COLO668 (cell line): ENCODE measurements around the gene CACNB1.
"Not testable (repeated sequence)": the region's sequence is repeated elsewhere in the genome, so short reads cannot be mapped to it uniquely, and the experiment has no call there.

Experiments
- DNase-seq: peaks from one replicate; lab custom pipeline; 2025; ENCODE audit not compliant: unreplicated experiment; lab: John Stamatoyannopoulos, UW

Gene CACNB1

DNA sequence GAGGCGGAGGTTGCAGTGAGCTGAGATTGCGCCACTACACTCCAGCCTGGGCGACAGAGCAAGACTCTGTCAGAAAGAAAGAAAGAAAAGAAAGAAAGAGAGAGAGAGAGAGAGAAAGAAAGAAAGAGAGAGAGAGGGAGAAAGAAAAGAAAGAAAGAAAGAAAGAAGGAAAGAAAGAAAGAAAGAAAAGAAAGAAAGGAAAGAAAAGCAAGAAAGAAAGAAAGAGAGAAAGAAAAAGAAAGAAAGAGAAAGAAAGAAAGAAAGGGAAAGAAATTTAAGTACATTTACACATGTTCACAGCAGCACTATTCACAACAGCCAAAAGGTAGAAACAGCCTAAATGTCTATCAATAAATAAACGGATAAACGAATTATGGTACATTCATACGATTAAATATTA lies 67.9 kb downstream of the CACNB1 start:
- not testable (repeated sequence) for DNase-seq

GRCh38 chr17:39126436-39126835 lies 71.0 kb downstream of the CACNB1 start:
- DNase-seq: no peak

GRCh38 chr17:39125143-39125875 lies 72.2 kb downstream of the CACNB1 start:
- DNase-seq: no peak

DNA sequence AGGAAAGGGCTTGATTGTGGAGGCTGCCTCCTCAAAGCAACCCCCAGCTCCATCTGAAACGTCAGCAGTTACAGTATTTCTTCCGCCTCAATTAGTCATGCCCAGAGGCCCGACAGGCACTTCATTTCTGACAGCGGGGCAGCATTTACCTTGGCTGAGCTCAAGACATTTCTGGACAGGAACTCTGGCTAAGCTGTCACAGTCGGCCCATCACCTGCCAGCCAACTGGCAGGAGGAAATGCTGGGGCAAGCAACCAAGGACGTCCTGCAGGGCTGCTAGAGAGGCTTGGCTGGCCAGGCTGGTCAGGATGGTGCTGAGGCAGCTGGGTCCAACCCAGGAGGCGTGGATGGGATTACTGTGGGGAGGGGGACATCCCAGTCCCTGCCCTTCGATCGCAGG lies 73.8 kb downstream of the CACNB1 start:
- no peak for DNase-seq
